Prostate gland (tissue), 2 donors: ENCODE measurements around the gene SPATA4. TPM values are rescaled to one million over a fixed set of nuclear protein-coding genes. Genes with fewer than 3 reads are reported as not detected.

Experiments used
- DNase-seq: peaks from one replicate; pipeline ENCODE4 v3.0.0-alpha.2; 2019; ENCODE audit warnings: low spot score
- H3K27ac ChIP-seq, 2 donors: fragments of 200-600 bp; sonication (generic); 2 replicates each; pipeline ENCODE4 v1.5.1; 2017 to 2019
- H3K27me3 ChIP-seq: fragments of 200-600 bp; sonication (generic); replicated peaks from 2 replicates; pipeline ENCODE4 v1.5.1; 2019; ENCODE audit not compliant: insufficient read depth
- H3K36me3 ChIP-seq, 2 donors: fragments of 200-600 bp; sonication (generic); 1 replicate in 1 of 2; 2 replicates in 1 of 2; pipeline versions ENCODE4 v1.5.1 to v1.8.1; 2017 to 2019
- H3K4me1 ChIP-seq: fragments of 200-600 bp; sonication (generic); replicated peaks from 2 replicates; pipeline ENCODE4 v1.5.1; 2019
- H3K4me3 ChIP-seq, 2 donors: fragments of 200-600 bp; sonication (generic); 2 replicates each; pipeline ENCODE4 v1.5.1; 2017 to 2019
- H3K9me3 ChIP-seq: fragments of 200-600 bp; sonication (generic); 2 replicates; pipeline ENCODE4 v1.5.1; 2017
- POLR2A ChIP-seq: fragments of 450-650 bp; IDR thresholded peaks from one replicate; pipeline ENCODE4 v1.6.1; 2016; ENCODE audit warnings: antibody characterized with exemption, mild to moderate bottlenecking
- POLR2AphosphoS5 ChIP-seq: sonication (generic); formaldehyde crosslinking; IDR thresholded peaks from one replicate; pipeline ENCODE4 v1.6.1; 2017; ENCODE audit warnings: antibody characterized with exemption
- WGBS: methylation state at CpG from one replicate; pipeline ENCODE4 v1.1.5; 2018; 5-methylcytosine and 5-hydroxymethylcytosine counted together
- intact Hi-C: fragments of 100-400 bp; cut with DNase I; formaldehyde crosslinking; loops from one replicate; pipeline ENCODE4 v1.14.2; 2022
- total RNA-seq, 2 donors: library from RNA; depleted of rRNA; stranded (reverse); fragments of >200 nt; gene quantifications; one replicate each; pipeline ENCODE4 v1.1.0, GENCODE V29; 2016
- TF ChIP-seq, protein P1 (sequence below), 4 experiments: fragments of 200-600 bp in 2 of 4; fragments of 450-650 bp in 2 of 4; sonication (generic) in 2 of 4; IDR thresholded peaks; 1 replicate in 3 of 4; 2 replicates in 1 of 4; pipeline ENCODE4 v1.5.1; 2016 to 2019; ENCODE audit warnings: antibody characterized with exemption in 4 of 4, mild to moderate bottlenecking in 2 of 4, moderate library complexity in 2 of 4

The SPATA4 gene
- total RNA-seq, 2 donors from 2014 or later: 0.68 to 10.2 TPM

DNA sequence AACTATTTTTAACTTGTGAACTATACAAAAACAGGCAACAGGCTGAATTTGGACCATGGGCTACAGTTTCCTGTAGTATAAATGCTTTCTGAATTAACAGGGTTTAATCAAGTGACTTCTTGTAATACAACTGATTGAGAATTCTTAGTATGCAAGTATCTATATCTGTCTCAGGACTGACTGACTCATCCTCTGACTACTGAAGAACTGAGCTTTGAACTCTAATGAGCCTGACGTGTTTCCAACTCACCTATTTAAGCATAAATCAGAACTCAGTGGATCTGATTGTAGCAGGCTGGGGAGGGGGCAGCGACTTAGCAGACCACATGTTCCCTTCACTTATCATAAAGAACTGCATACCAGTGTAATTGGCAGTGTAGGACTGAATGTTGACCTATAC is 7.8 kb downstream of the SPATA4 start:
- H3K27ac ChIP-seq: no peak overlapping the region
- WGBS: 76% methylated on average over 2 of the region's 2 CpGs

DNA sequence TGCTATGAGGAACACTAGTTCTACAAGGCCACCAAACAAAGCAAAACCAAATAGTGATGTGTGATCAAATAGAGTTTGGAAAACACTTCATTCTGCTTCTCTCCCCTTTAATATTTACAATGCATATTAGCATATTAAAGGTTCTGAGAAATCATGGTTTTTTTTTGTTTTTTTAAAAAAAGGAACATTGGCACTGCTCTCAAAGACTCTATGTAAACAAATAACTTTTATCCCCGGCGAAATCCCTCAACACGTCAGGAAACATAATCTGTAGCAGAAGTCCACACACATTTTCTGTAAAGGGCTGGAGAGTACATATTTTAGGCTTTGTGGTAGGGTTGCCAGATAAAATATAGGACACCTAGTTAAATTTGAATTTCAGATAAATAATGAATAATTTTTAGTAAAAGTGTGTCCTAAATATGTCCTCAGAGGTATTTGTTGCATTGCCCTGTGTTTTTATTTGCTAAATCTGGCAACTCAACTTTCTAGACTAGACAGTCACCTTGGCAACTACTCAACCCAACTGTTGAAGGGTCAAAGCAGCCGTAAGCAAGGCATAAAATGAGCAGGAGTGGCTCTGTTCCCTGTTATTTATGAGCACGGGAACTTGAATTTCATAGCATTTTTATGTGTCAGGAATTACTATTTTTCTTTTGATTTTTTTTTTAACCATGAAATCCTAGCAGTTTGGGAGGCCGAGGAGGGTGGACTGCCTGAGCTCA is 8.6 kb downstream of the SPATA4 start:
- 13% methylated on average over 6 of the region's 6 CpGs for WGBS

More for the DNA sequence above, 7.8 kb downstream of the SPATA4 start:
- Histone ChIP-seq H3K9me3 (no peaks in the 10 kb centered on the region), H3K4me1 (no peaks in the 10 kb centered on the region), H3K27me3 (no peaks in the 10 kb centered on the region), H3K4me3 (no peak overlapping the region), H3K36me3 (no peaks in the 10 kb centered on the region)
- TF ChIP-seq POLR2A: no peak
- no peak for TF ChIP-seq POLR2AphosphoS5
- TF ChIP-seq, protein P1, sequence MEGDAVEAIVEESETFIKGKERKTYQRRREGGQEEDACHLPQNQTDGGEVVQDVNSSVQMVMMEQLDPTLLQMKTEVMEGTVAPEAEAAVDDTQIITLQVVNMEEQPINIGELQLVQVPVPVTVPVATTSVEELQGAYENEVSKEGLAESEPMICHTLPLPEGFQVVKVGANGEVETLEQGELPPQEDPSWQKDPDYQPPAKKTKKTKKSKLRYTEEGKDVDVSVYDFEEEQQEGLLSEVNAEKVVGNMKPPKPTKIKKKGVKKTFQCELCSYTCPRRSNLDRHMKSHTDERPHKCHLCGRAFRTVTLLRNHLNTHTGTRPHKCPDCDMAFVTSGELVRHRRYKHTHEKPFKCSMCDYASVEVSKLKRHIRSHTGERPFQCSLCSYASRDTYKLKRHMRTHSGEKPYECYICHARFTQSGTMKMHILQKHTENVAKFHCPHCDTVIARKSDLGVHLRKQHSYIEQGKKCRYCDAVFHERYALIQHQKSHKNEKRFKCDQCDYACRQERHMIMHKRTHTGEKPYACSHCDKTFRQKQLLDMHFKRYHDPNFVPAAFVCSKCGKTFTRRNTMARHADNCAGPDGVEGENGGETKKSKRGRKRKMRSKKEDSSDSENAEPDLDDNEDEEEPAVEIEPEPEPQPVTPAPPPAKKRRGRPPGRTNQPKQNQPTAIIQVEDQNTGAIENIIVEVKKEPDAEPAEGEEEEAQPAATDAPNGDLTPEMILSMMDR (IDR thresholded peaks at IDR 0.05): no peak
- no peak for DNase-seq
- intact Hi-C loops: loop anchor here (5.0 kb wide), 1 partner anchor 45 kb away; no protein-coding TSS in a partner anchor

DNA sequence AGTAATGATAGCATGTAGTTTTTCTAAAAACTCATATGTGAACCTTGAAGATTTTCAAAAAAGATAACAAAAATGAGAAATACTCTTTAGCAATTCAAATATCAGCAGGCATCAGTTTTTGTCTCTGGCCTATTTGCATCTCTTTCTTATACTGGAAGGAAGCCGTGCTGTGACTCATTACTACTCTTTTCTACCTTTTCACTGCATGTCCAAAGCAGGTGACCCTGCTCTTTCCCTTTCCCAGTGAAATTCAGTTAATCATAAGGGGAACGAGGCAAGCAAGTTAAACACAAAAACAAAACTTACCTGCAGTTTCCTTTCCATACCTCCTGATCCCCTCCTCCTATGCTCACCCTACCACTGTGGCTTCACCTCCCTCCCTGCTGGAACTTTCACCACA is 9.3 kb downstream of the SPATA4 start:
- Histone ChIP-seq H3K27ac (no peak overlapping the region), H3K4me1 (no peaks in the 10 kb centered on the region), H3K4me3 (no peak overlapping the region), H3K36me3 (no peaks in the 10 kb centered on the region), H3K9me3 (no peaks in the 10 kb centered on the region), H3K27me3 (no peaks in the 10 kb centered on the region)
- intact Hi-C loops: loop anchor here (5.0 kb wide), 1 partner anchor 46 kb away; no protein-coding TSS in a partner anchor
- no peak for TF ChIP-seq POLR2A
- no peak for TF ChIP-seq POLR2AphosphoS5
- TF ChIP-seq, protein P1 (IDR thresholded peaks at IDR 0.05): no peak
- WGBS: 65% methylated on average over 2 of the region's 2 CpGs
- DNase-seq: no peak

More for the DNA sequence above, 8.6 kb downstream of the SPATA4 start:
- intact Hi-C loops: loop anchor here (5.0 kb wide), 1 partner anchor 45 kb away; no protein-coding TSS in a partner anchor
- H3K4me1 ChIP-seq: no peaks in the 10 kb centered on the region
- no peak for DNase-seq
- TF ChIP-seq POLR2A: no peak
- TF ChIP-seq POLR2AphosphoS5: no peak
- TF ChIP-seq, protein P1 (IDR thresholded peaks at IDR 0.05): no peak
- H3K27ac ChIP-seq: no peak overlapping the region
- H3K36me3 ChIP-seq: no peaks in the 10 kb centered on the region
- no peak overlapping the region for H3K4me3 ChIP-seq
- H3K27me3 ChIP-seq: no peaks in the 10 kb centered on the region
- no peaks in the 10 kb centered on the region for H3K9me3 ChIP-seq

- Histone ChIP-seq H3K9me3 (no peaks in the 10 kb centered on the region), H3K27ac (no peak overlapping the region), H3K36me3 (no peaks in the 10 kb centered on the region), H3K4me3 (no peak overlapping the region), H3K27me3 (no peaks in the 10 kb centered on the region), H3K4me1 (no peaks in the 10 kb centered on the region)
- no peak for DNase-seq
- intact Hi-C loops: loop anchor here (5.0 kb wide), 1 partner anchor 47 kb away; no protein-coding TSS in a partner anchor
- 21% methylated on average over 1 of the region's 1 CpG for WGBS
- TF ChIP-seq POLR2A (no peak), POLR2AphosphoS5 (no peak)
- TF ChIP-seq, protein P1 (IDR thresholded peaks at IDR 0.05): no peak
Measured at GRCh38 chr4:176185051-176185450, 10.3 kb downstream of the SPATA4 start.

DNA sequence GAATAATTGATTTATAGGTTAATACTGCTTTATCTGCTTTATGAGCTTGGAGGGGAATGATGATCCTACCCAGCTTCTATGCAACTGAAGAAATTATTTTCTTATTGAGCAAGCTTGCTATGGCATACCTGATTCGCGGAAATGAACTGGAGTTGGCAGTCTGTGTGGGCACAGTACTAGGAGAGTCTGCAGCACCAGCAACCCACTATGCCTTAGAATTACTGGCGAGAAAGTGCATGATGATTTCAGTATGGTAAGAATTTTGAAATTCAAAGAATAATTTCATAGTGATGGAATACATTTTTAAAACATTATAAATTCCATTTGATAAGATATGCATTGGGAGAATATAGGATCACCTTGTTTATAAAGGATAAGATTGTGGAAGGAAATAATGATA is 32.3 kb downstream of the SPATA4 start:
- TF ChIP-seq POLR2A: no peak
- no peak for TF ChIP-seq POLR2AphosphoS5
- H3K4me3 ChIP-seq: no peak overlapping the region
- no peak overlapping the region for H3K27ac ChIP-seq
- no peaks in the 10 kb centered on the region for H3K4me1 ChIP-seq
- intact Hi-C loops: no loop called here
- no peak for DNase-seq
- no peaks in the 10 kb centered on the region for H3K9me3 ChIP-seq
- H3K27me3 ChIP-seq: no peaks in the 10 kb centered on the region
- no peaks in the 10 kb centered on the region for H3K36me3 ChIP-seq
- 96% methylated on average over 3 of the region's 3 CpGs for WGBS
